A549 (cell line): ENCODE measurements around the gene TMEM225.

Source experiments
- CEBPB ChIP-seq, 2 experiments: fragments of >200 bp in 1 of 2; sonication (Bioruptor Twin) in 1 of 2; formaldehyde crosslinking in 1 of 2; IDR thresholded peaks; 2 replicates each; pipeline ENCODE4 v1.6.1; 2012 to 2016
- MAFK ChIP-seq: fragments of 450-650 bp; IDR thresholded peaks from 2 replicates; pipeline ENCODE4 v1.6.1; 2014; ENCODE audit not compliant: partially characterized antibody
- MAZ ChIP-seq: fragments of 150-350 bp; IDR thresholded peaks from 2 replicates; pipeline ENCODE4 v1.6.1; 2014; ENCODE audit warnings: antibody characterized with exemption, low read depth, low read length, borderline replicate concordance
- NFE2L2 ChIP-seq: fragments of 150-350 bp; conservative IDR thresholded peaks from 2 replicates; pipeline ENCODE4 v1.6.1; 2014; ENCODE audit warnings: low read length
- PHF8 ChIP-seq: fragments of 200-600 bp; sonication (generic); IDR thresholded peaks from 2 replicates; pipeline ENCODE4 v1.6.1; 2016; ENCODE audit warnings: low read depth, mild to moderate bottlenecking, antibody characterized with exemption, moderate library complexity, borderline replicate concordance
- POLR2A ChIP-seq: IDR thresholded peaks from 2 replicates; pipeline ENCODE4 v1.6.1; 2012; ENCODE audit warnings: mild to moderate bottlenecking, low read length
- POLR2AphosphoS2 ChIP-seq: conservative IDR thresholded peaks from 2 replicates; pipeline ENCODE4 v1.6.1; 2012; ENCODE audit warnings: low read length, improper control_type of control experiment, inconsistent platforms
- RARB ChIP-seq: fragments of 250-450 bp; sonication (Bioruptor Pico); IDR thresholded peaks from 2 replicates; pipeline ENCODE4 v1.8.0; 2021; ENCODE audit warnings: mild to moderate bottlenecking, moderate library complexity
- RFX5 ChIP-seq: fragments of 450-650 bp; IDR thresholded peaks from 2 replicates; pipeline ENCODE4 v1.7.1; 2014; ENCODE audit warnings: antibody characterized with exemption, mild to moderate bottlenecking, moderate library complexity
- SMC3 ChIP-seq: fragments of >200 bp; sonication (Bioruptor Twin); formaldehyde crosslinking; IDR thresholded peaks from 3 replicates; pipeline ENCODE4 v1.6.1; 2018; ENCODE audit warnings: inconsistent platforms
- USF2 ChIP-seq: fragments of 450-650 bp; IDR thresholded peaks from 2 replicates; pipeline ENCODE4 v1.6.1; 2014; ENCODE audit warnings: antibody characterized with exemption
- TF ChIP-seq, protein P1 (sequence below): fragments of >200 bp; sonication (Bioruptor Twin); formaldehyde crosslinking; IDR thresholded peaks from 3 replicates; pipeline ENCODE4 v1.5.1; 2016

- TF ChIP-seq RARB (CRISPR knock-in tag) (no peak), POLR2A (no peak), MAFK (no peak), SMC3 (no peak), PHF8 (no peak), MAZ (no peak), POLR2AphosphoS2 (no peak), RFX5 (no peak), USF2 (no peak), NFE2L2 (no peak), CEBPB (IDR thresholded peaks at IDR 0.05) (no peak)
- TF ChIP-seq, protein P1, sequence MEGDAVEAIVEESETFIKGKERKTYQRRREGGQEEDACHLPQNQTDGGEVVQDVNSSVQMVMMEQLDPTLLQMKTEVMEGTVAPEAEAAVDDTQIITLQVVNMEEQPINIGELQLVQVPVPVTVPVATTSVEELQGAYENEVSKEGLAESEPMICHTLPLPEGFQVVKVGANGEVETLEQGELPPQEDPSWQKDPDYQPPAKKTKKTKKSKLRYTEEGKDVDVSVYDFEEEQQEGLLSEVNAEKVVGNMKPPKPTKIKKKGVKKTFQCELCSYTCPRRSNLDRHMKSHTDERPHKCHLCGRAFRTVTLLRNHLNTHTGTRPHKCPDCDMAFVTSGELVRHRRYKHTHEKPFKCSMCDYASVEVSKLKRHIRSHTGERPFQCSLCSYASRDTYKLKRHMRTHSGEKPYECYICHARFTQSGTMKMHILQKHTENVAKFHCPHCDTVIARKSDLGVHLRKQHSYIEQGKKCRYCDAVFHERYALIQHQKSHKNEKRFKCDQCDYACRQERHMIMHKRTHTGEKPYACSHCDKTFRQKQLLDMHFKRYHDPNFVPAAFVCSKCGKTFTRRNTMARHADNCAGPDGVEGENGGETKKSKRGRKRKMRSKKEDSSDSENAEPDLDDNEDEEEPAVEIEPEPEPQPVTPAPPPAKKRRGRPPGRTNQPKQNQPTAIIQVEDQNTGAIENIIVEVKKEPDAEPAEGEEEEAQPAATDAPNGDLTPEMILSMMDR = no peak
Measured at GRCh38 chr11:123903932-123904331, 18.5 kb upstream of the TMEM225 start.
